WI38 (cell line): Measurements from ENCODE around the gene PVALB.

Source experiments
- H3K4me3 ChIP-seq: 2 replicates; pipeline ENCODE4 v1.5.1; 2011; ENCODE audit warnings: low read depth, mild to moderate bottlenecking, control low read depth, low read length
- TF ChIP-seq, protein P1 (sequence below): IDR thresholded peaks from 2 replicates; pipeline ENCODE4 v1.5.1; 2012; ENCODE audit warnings: low read depth, mild to moderate bottlenecking, control low read depth, low read length

PVALB gene, protein sequence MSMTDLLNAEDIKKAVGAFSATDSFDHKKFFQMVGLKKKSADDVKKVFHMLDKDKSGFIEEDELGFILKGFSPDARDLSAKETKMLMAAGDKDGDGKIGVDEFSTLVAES

DNA sequence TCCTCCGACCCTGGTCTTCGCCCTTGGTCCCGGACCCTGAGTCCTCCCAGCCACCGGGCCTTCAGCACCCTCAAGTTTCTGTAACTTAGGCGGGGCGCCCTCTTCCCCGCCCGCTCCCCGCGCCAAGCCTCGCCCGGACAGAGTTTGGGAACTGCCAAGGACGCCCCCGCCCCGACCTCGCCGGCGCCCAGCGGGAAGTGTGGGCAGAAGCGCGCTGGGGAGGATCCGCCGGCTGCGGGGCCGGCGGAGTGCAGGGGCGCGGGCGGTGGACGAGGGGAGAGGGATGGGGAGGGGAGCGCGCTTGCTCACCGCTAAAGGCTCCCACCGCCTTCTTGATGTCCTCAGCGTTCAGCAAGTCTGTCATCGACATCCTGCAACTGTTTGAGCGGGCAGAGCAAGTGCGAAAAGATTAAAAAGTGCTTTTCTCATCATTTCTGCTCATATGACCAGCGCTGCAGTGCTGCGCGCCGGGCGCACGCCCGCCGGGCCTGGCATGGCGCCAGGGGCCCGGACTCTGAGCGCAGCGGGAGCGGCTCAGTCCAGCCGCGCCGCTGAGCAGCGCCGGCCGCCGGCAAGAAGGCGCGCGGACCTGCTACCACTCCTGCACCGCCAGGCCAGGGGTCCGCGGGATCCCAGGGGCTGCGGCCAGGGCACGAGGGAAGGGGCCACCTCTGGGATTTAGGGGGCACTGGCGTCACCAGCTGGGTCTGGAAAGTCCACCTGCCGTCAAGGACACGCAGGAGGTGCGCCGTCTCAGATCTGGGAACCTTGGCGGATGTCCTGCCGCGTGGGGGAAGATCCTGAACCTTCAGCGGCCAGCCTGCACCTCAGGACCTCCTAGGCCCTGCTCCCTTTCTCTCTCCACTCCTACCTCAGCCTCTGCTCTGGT is at the start of gene PVALB:
Gene PVALB, minus strand, starts transcription at position 400 of the 889 bp plus-strand sequence. Its CDS starts 30 bp downstream, at position 370.
- TF ChIP-seq, protein P1, sequence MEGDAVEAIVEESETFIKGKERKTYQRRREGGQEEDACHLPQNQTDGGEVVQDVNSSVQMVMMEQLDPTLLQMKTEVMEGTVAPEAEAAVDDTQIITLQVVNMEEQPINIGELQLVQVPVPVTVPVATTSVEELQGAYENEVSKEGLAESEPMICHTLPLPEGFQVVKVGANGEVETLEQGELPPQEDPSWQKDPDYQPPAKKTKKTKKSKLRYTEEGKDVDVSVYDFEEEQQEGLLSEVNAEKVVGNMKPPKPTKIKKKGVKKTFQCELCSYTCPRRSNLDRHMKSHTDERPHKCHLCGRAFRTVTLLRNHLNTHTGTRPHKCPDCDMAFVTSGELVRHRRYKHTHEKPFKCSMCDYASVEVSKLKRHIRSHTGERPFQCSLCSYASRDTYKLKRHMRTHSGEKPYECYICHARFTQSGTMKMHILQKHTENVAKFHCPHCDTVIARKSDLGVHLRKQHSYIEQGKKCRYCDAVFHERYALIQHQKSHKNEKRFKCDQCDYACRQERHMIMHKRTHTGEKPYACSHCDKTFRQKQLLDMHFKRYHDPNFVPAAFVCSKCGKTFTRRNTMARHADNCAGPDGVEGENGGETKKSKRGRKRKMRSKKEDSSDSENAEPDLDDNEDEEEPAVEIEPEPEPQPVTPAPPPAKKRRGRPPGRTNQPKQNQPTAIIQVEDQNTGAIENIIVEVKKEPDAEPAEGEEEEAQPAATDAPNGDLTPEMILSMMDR: no peak
- no peak within 1 kb of the TSS for H3K4me3 ChIP-seq

DNA sequence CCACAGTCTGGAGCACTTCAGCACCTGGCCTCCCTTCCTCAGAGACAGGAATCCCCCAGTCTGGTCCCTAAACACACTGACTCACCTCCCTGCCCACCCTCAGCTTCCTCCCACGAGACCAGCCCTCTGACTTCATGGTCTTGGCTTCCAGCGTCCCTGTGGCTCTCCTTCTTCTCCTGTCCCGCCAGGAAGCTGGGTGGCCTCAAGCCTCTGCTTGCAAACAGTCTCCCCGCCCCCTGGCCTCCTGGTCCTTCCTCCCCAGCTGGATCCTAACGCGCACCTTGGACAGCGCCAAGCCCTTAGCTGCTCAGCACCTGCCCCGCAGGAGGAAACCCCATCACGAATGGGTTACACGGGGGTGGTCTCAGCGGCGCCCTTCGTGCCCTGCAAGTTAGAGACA is 48.5 kb upstream of the PVALB start:
- no peak overlapping the region for H3K4me3 ChIP-seq
- TF ChIP-seq, protein P1: no peak

DNA sequence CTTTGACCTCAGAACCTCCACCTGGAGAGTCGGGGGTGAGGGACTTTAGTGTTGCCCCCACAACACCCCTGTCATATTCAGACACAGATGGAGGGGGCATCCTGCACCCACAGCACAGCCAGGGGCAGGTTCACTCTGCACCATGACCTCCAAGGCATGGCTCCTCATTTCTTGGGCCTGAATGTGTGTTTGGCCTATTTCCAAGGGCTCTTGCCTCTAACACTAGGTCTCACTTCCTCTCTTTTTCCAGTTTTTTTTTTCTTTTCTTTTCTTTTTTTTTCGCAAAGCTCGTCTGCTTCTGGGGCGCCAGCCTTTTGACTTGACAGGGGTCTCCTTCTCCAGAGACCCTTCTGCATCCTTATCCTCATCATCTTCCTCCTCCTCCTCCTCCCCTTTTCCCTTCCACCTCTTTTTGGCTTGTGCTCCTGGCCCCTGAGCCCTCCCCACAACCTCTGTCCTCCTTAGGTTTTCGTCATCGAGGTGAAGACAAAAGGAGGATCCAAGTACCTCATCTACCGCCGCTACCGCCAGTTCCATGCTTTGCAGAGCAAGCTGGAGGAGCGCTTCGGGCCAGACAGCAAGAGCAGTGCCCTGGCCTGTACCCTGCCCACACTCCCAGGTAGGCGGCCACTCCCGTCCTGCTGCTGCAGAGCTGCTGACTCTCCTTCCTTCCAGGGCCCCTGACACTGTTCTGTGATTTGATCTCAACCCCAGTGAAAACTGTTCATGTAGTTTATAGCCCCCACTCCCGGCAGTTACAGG is 47.8 kb upstream of the PVALB start:
- H3K4me3 ChIP-seq: no peak overlapping the region
- TF ChIP-seq, protein P1: no peak

DNA sequence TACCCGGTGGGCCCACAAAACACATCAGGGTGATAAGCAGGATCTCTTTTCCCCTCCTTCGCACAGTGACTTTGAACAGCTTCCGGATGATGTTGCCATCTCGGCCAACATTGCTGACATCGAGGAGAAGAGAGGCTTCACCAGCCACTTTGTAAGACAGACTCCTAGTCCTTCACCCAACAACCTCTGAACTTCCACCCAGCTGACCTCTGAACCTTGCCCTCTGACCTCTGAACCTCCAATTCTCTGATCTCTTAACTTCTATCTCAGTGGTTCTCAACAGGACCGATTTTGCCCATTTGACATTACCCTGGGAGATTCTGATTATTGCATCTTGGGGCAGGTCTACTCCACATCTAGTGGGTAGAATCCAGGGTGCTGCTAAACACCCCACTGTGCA is 47.1 kb upstream of the PVALB start:
- TF ChIP-seq, protein P1: no peak
- no peak overlapping the region for H3K4me3 ChIP-seq

DNA sequence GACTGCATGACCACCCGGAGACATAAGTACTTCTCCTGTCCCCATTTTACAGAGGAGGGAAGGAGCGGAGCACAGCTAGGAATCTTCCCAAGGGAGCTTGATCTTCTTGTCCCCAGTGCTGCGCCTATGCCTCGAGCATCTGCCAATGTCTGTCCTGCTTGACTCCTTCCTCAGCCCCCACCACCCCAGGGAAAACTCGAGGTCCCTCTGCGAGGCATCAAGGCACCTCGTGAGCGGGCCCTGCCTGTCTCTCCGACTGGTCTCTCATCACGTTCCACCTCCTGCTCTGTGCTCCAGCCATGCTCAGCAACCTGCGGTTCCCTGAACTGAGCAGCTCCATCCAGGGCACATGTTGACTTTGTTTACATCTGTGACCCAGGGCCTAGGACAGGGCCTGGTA is 46.4 kb upstream of the PVALB start:
- TF ChIP-seq, protein P1: no peak
- H3K4me3 ChIP-seq: no peak overlapping the region

DNA sequence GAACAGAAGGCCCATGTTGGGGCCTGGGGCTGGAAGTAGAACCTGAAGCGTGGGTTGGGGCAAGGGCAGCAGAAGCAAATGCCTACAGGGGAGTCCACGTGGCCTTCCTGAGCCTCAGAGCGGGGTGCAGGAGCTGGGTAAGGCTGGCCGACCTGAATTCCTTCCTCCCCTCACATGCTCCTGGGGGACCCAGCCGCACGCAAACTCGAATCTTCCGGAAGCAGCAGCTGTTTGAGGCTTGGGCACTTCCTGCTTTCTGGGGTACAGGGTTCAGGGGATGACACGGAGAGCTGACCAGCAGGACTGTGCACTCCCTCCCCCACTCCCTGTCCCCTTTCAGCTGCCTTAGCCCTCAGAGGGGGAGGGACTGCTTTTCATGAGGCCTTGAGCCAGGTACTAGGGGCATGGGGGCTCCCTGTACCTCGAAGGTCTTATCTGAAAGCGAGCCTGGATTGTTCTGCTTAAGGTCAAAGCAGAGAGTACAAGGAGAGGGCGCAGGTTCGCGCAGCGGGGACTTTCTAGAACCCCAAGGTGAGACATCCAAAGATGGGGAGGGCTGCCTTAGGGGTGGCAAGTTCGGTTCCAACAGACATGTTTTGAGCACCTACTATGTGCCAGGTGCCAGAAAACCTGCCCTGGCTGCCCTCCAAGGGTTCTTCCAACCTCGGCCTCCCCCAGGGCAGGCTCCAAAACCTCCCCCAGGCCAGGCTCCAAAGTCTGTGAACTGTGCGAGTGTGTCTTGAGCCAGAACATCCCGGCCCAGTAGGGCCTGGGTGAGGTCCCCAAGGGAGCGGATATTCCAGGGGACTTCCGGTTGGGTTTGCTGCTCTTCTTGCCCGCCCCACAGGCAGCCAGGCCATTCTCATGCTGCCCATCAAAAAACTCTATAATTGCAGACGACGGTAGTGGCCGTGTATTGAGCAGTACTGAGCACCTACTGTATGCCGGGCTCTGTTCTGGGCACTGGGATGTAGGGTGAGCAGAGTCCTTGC is 45.7 kb upstream of the PVALB start:
- TF ChIP-seq, protein P1: no peak
- H3K4me3 ChIP-seq: no peak overlapping the region
